Muscle of leg (tissue), 11 donors: ENCODE results near the gene RECK. TPM values are rescaled to one million over a fixed set of nuclear protein-coding genes. Genes with fewer than 3 reads are reported as not detected.
A peak's percentile ranks its signal among the peaks of the same experiment; 100 is the strongest.
"Not testable (repeated sequence)": the region's sequence is repeated elsewhere in the genome, so short reads cannot be mapped to it uniquely, and the experiment has no call there.

Experiments used
- DNase-seq: peaks from one replicate; pipeline ENCODE4 v3.0.0; 2013
- H3K27ac ChIP-seq: one replicate; pipeline ENCODE4 v1.5.1; 2013; ENCODE audit warnings: mild to moderate bottlenecking, low read length, control low read depth
- H3K27me3 ChIP-seq: one replicate; pipeline ENCODE4 v1.6.1; 2013; ENCODE audit warnings: low read length; ENCODE audit not compliant: control insufficient read depth, insufficient read depth
- H3K36me3 ChIP-seq: one replicate; pipeline ENCODE4 v1.6.1; 2013; ENCODE audit warnings: low read length; ENCODE audit not compliant: control insufficient read depth, insufficient read depth
- H3K4me1 ChIP-seq: one replicate; pipeline ENCODE4 v1.6.1; 2013; ENCODE audit warnings: low read length; ENCODE audit not compliant: control insufficient read depth, insufficient read depth
- H3K4me3 ChIP-seq: one replicate; pipeline ENCODE4 v1.5.1; 2013; ENCODE audit warnings: low read length, control low read depth
- H3K9me3 ChIP-seq: replicated peaks from 2 replicates; pipeline ENCODE4 v1.6.1; 2013; ENCODE audit warnings: low read depth, low read length; ENCODE audit not compliant: control insufficient read depth
- WGBS: methylation state at CpG from one replicate; pipeline ENCODE4 v1.1.5; 2013; ENCODE audit warnings: missing lambda C conversion rate; ENCODE audit not compliant: insufficient coverage; 5-methylcytosine and 5-hydroxymethylcytosine counted together
- polyA plus RNA-seq, 8 donors: library from polyadenylated mRNA; unstranded; fragments of 120-200 nt; gene quantifications; one replicate each; pipeline versions ENCODE4 v1.2.1 to v1.2.3, GENCODE V29; 2013; ENCODE audit warnings: inconsistent platforms in 1 of 8, low replicate concordance in 1 of 8; ENCODE audit not compliant: insufficient read length in 8 of 8, insufficient read depth in 1 of 8
- total RNA-seq: library from RNA; stranded (reverse); fragments of 120-200 nt; gene quantifications from one replicate; pipeline ENCODE4 v1.2.4, GENCODE V29; 2013

The RECK gene
- total and polyA plus RNA-seq, 9 donors, result 15.3 to 45.7 (median 26.6) TPM

GRCh38 chr9:36151316-36152210, 114.8 kb downstream of the RECK start:
- Histone ChIP-seq H3K27me3 (no peaks in the 10 kb centered on the region), H3K4me1 (peaks cover 61% of the 10 kb centered on the region), H3K36me3 (peaks cover 53% of the 10 kb centered on the region), H3K27ac (peak overlapping the region; percentile 77), H3K9me3 (peaks cover 2% of the 10 kb centered on the region), H3K4me3 (no peak overlapping the region)
- 65% methylated on average over 5 of the region's 14 CpGs for WGBS
- peak; percentile 65 for DNase-seq

DNA sequence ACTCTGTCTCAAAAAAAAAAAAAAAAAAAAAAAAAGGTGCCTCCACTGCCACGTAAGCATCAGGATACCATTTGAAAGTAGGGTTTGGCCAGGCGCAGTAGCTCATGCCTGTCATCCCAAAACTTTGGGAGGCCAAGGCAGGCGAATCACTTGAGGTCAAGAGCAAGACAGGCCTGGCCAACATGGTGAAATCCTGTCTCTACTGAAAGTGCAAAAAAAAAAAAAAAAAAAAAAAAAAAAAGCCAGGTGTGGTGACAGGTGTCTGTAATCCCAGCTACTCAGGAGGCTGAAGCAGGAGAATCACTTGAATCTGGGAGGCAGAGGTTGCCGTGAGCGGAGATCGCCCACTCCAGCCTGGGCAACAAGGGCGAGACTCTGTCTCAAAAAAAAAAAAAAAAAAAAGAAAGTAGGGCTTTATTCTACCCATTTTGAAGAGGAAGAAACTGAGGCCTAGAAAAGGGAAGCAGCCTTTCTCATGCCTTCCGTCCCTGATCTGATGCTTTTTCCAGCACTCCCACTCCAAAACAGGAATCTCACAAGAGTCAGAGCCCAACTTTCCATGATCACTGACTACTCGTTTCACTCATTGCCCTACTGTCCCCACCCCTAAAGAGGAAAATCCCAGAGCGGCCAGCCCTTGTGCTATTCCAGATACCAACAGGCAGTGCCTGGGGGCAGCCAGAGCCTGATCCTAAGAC, 116.2 kb downstream of the RECK start:
- DNase-seq, result peak; percentile 44
- peaks cover 5% of the 10 kb centered on the region for H3K9me3 ChIP-seq
- no peak overlapping the region for H3K4me3 ChIP-seq
- WGBS, result 89% methylated on average over 2 of the region's 10 CpGs
- H3K4me1 ChIP-seq, result peaks cover 56% of the 10 kb centered on the region
- H3K27ac ChIP-seq, result peak overlapping the region; percentile 47
- peaks cover 42% of the 10 kb centered on the region for H3K36me3 ChIP-seq
- H3K27me3 ChIP-seq, result no peaks in the 10 kb centered on the region

DNA sequence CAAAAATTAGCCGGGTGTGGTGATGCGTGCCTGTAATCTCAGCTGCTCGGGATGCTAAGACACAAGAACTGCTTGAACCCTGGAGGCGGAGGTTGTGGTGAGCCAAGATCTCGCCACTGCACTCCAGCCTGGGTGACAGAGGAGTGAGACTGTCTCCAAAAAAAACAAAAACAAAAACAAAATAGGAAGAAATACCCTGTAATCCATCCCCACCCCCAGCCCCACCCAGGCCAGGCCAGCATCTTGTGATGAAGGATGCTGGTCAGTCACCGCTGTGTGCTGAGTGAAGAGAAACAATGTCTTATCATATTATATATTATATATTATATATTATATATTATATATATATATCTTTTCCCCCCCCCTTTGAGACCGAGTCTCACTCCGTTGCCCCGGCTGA, 117.0 kb downstream of the RECK start:
- H3K36me3 ChIP-seq, result peaks cover 41% of the 10 kb centered on the region
- no peak overlapping the region for H3K4me3 ChIP-seq
- H3K27me3 ChIP-seq, result no peaks in the 10 kb centered on the region
- no peak for DNase-seq
- H3K27ac ChIP-seq, result peak overlapping the region; percentile 93
- WGBS, result no CpG with 5 or more reads among the region's 9 CpGs
- H3K9me3 ChIP-seq, result peaks cover 5% of the 10 kb centered on the region
- H3K4me1 ChIP-seq, result peaks cover 52% of the 10 kb centered on the region

DNA sequence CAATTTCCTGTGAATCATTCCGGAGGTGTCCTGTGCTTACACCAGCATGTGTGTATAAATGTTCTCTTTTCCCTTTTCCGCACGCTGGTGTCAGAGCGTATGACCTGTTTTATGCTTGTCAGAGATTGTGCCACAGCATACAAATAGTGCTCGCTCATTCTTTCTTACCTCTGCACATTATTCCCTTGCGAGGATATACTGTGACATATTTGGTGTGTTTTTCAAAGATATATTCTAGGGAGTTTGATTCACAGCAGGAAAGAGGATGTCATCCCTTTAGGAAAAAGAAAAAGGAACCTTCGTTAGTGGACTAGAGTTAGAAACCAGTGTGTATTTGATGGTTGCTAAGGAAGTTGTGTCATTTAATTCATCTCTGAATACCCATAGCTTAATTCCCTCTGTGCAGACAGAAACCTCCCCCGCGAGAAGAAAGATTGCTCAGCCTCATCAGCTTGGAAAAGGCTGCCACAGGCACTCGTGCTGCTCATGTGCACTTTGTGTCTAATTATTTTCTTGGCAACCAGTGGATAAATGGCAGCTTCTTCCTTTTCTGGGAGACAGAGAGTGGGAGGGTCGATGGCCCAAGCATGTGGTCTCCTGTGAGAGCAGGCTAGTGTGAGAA, 117.7 kb downstream of the RECK start:
- no peak overlapping the region for H3K4me3 ChIP-seq
- DNase-seq, result peak; percentile 91
- peaks cover 40% of the 10 kb centered on the region for H3K36me3 ChIP-seq
- WGBS, result 10% methylated on average over 3 of the region's 11 CpGs
- peaks cover 5% of the 10 kb centered on the region for H3K9me3 ChIP-seq
- H3K27me3 ChIP-seq, result no peaks in the 10 kb centered on the region
- H3K4me1 ChIP-seq, result peaks cover 46% of the 10 kb centered on the region
- H3K27ac ChIP-seq, result peak overlapping the region; percentile 93

GRCh38 chr9:36156116-36156515, 119.4 kb downstream of the RECK start:
- Histone ChIP-seq H3K36me3 (peaks cover 26% of the 10 kb centered on the region), H3K4me1 (peaks cover 37% of the 10 kb centered on the region), H3K27me3 (no peaks in the 10 kb centered on the region), H3K9me3 (peaks cover 5% of the 10 kb centered on the region), H3K4me3 (no peak overlapping the region), H3K27ac (no peak overlapping the region)
- 100% methylated on average over 2 of the region's 6 CpGs for WGBS
- DNase-seq, result no peak

- H3K9me3 ChIP-seq, result peaks cover 5% of the 10 kb centered on the region
- no peaks in the 10 kb centered on the region for H3K27me3 ChIP-seq
- H3K4me3 ChIP-seq, result no peak overlapping the region
- no CpG with 5 or more reads among the region's 2 CpGs for WGBS
- H3K4me1 ChIP-seq, result peaks cover 41% of the 10 kb centered on the region
- DNase-seq, result peak; percentile 86
- peak overlapping the region; percentile 65 for H3K27ac ChIP-seq
- peaks cover 16% of the 10 kb centered on the region for H3K36me3 ChIP-seq
Observed at GRCh38 chr9:36158122-36158521, 121.4 kb downstream of the RECK start.

DNA sequence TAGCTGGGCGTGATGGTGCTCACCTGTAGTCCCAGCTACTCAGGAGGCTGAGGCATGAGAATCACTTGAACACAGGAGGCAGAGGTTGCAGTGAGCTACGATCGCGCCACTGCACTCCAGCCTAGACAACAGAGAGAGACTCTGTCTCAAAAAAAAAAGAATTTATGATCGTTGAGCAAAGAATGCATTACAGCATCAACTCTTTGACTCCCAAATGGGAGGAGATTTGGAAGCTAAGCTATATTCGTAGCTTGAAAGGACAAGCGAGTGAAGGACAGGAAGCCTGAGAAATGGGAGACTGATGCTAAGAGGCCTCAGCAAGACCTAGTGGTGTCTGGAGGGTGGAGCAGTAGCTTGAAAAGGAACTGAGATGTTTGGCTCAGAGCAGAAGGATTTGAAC, 122.2 kb downstream of the RECK start:
- H3K36me3 ChIP-seq, result peaks cover 14% of the 10 kb centered on the region
- no peaks in the 10 kb centered on the region for H3K27me3 ChIP-seq
- peaks cover 5% of the 10 kb centered on the region for H3K9me3 ChIP-seq
- H3K4me3 ChIP-seq, result no peak overlapping the region
- 29% methylated on average over 2 of the region's 7 CpGs for WGBS
- H3K27ac ChIP-seq, result peak overlapping the region; percentile 65
- peaks cover 46% of the 10 kb centered on the region for H3K4me1 ChIP-seq
- DNase-seq, result peak; percentile 98

- WGBS, result 80% methylated on average over 1 of the region's 4 CpGs
- H3K4me1 ChIP-seq, result peaks cover 46% of the 10 kb centered on the region
- H3K27ac ChIP-seq, result peak overlapping the region; percentile 57
- not testable (repeated sequence) for DNase-seq, H3K27me3 ChIP-seq, H3K9me3 ChIP-seq, H3K4me3 ChIP-seq
- H3K36me3 ChIP-seq, result peaks cover 14% of the 10 kb centered on the region
Observed at GRCh38 chr9:36159509-36159908, 122.8 kb downstream of the RECK start.

- H3K4me3 ChIP-seq, DNase-seq, H3K9me3 ChIP-seq, H3K27me3 ChIP-seq, H3K27ac ChIP-seq: not testable (repeated sequence)
- WGBS, result 86% methylated on average over 8 of the region's 11 CpGs
- H3K36me3 ChIP-seq, result peaks cover 14% of the 10 kb centered on the region
- H3K4me1 ChIP-seq, result peaks cover 48% of the 10 kb centered on the region
Observed at GRCh38 chr9:36160126-36160525, 123.4 kb downstream of the RECK start.

- H3K4me1 ChIP-seq, result peaks cover 56% of the 10 kb centered on the region
- peak; percentile 75 for DNase-seq
Observed at GRCh38 chr9:36161187-36161586, 124.5 kb downstream of the RECK start.

More at GRCh38 chr9:36161187-36161586, 124.5 kb downstream of the RECK start:
- WGBS, result 71% methylated on average over 2 of the region's 2 CpGs
- peaks cover 5% of the 10 kb centered on the region for H3K9me3 ChIP-seq
- peak overlapping the region; percentile 70 for H3K27ac ChIP-seq
- peaks cover 14% of the 10 kb centered on the region for H3K36me3 ChIP-seq
- H3K4me3 ChIP-seq, result no peak overlapping the region
- H3K27me3 ChIP-seq, result no peaks in the 10 kb centered on the region
